UCSD-AML1 (cell line): Measurements from ENCODE around the gene SBNO2.

Source experiments
- DNase-seq: peaks from one replicate; lab custom pipeline; 2025; ENCODE audit not compliant: unreplicated experiment; lab: John Stamatoyannopoulos, UW

SBNO2 gene

DNA sequence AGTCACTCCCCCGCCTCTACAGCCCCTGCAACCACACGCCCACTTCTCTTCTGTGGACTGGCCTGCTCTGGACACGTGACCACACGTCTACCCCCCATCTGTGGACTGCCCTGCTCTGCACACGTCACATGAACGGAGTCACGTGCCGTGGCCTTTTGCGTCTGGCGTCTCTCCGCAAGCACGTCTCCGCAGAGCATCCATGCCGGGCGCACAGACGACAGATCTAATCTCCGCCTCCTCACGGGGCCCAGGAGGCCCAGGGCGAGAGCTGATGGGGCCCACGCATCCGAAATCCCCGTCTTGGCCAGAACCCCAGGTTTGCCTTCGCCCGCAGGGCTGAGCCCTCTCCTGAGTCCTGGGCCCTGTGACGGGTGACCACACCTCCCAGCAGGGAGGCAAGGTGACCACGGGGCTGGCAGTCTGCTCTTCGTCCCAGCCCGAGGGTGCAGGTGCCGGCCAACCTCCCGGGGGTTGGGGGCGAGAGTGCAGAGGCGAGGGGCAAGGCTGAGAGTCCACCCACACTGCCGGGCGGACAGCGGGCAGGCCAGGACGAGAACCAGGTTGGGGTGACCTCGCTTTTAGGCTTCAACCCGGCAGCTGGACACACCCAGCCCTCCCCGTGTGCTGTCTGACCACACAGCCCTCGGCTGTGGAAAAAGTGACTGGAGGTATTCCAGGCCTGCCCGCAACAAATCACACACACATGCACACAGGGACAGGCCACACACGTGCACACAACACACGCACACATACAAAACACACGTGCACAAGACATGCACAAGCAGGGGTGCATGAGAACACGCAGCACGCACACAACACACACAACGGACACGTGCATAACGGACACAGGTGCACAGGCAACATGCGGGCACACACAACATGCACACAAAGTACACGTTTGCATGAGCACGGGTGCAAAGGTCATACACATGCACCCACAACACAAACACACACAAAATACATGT is 3.9 kb downstream of the SBNO2 start:
- no peak for DNase-seq

DNA sequence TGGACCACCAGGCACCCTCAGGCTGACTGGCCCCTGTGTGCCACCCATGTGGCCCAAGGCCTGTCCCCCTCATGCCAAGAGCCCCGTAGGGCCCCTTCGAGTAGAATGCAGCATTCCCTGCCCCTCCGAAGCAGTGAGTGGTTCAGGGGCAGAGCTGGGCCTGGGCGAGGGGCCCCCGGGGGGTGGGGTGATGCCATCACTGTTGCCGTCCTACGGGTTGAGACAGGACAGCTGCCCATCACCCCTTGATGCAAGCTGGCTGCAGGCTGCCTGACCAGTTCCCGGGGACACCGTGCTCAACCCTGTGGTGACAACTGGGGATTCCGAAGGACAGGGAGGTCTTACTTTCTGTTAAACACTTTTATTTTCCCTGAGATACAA is 4.7 kb downstream of the SBNO2 start:
- no peak for DNase-seq

DNA sequence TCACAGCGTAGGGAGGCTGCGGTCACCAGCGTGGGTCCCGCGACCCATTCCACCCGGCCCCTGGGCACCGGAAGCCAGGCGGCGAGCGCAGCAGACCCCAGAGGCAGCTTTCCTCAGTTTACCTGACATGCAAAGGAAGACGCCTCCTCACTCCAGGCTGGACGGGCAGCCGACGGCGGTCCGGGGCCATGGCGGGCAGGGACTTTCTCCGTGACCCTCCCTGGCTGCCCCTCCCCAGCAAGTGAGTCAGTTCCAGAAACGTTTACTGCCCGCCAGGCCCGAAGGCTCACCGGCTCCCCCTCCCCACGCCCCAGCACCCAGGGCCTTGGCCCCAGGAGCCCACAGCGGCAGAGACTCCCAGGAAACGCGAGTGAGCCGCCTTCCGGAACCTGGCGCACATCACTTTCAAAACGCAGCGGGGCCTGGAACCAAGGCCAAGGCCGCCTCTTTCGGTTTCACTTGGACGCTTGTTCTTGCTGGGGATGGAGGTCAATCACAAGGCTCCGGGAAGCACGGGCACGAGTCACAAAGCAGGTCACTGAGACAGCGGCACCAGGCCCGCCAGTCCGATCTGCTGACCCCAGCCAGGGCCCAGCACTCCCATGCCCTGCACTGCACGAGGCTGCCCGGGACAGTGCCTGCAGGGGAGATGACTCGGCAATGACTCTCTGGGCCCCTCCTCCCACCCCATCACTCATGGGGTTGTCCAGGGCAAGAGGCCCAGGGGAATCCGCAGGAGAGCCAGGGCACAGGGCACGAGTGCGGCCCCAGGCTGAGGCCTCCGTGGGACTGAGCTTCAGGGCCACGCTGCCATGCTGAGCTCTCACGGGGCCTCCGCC is 5.3 kb downstream of the SBNO2 start:
- no peak for DNase-seq

DNA sequence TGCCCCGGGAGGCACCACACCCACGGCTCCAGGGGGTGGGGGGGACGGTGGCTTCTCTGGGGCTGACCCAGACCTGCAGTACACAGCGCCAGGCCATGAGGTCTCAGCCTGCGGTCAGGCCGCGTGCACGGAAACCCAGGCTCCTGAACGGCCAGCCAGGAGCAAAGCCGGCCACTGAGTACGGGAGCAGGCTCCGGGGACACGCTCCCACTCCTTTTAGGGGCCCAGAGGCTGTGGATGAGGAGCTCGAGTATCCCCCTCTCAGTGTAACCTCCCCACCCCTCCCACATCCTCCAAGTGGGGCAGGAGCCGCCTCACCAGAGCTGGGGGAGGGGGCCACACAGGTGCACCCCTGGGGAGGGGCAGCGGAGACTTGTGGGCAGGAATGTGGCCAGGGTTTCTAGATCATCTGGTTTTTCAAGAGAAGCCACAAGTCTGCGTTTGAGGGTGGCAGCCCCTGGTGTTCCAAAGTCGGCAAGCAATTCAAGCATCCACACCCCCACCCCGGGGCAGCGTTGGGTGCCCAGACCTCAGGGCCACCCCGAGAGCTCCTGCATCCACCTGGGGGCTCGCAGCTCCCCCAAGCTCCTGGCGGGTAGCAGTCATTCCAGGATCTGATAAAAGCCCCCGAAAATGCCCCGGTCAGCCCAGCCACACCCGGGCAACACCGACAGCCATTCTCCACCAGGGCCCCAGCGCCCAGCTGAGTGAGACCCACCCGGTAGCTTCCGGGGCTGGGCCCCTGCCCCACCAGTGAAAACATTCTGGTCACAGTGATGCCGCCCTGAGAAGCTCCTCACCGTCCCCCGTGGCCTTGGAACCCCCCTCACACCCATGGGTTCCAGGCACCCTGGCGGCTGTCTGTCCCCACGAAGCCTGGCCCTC is 6.1 kb downstream of the SBNO2 start:
- DNase-seq, result no peak

DNA sequence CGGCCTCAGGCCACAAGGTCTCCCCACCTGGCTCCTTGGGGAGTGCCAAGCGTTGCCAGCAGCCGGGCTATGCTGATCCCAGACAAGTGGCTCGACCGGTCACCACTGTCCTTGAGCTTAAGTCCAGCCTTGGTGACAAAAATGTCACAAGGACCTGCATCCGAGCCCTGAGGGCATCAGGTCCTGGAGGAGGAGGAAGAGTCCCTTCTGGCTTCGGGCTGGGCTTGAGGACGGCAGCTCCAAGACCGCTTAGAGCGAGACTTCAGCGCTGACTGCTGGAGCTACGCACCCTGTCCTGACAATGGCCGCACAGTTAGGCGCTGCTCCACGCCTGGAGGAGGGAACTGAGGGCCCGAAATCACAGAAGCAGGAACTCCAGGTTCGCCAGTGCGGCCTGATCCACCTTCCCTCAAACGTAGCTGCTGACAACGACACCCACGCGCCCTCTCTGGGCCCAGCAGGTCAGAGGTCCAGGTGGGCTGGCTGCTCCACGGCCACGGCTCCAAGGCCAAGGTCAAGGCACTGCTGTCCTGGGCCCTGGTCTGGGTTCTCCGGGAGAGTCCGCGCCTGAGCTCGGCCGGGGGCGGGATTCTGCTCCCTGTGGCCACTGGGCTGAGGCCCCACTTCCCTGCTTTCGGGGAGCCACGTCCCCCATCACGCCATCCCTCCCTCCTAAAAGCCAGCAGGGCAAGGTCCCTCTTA is 7.0 kb downstream of the SBNO2 start:
- no peak for DNase-seq

DNA sequence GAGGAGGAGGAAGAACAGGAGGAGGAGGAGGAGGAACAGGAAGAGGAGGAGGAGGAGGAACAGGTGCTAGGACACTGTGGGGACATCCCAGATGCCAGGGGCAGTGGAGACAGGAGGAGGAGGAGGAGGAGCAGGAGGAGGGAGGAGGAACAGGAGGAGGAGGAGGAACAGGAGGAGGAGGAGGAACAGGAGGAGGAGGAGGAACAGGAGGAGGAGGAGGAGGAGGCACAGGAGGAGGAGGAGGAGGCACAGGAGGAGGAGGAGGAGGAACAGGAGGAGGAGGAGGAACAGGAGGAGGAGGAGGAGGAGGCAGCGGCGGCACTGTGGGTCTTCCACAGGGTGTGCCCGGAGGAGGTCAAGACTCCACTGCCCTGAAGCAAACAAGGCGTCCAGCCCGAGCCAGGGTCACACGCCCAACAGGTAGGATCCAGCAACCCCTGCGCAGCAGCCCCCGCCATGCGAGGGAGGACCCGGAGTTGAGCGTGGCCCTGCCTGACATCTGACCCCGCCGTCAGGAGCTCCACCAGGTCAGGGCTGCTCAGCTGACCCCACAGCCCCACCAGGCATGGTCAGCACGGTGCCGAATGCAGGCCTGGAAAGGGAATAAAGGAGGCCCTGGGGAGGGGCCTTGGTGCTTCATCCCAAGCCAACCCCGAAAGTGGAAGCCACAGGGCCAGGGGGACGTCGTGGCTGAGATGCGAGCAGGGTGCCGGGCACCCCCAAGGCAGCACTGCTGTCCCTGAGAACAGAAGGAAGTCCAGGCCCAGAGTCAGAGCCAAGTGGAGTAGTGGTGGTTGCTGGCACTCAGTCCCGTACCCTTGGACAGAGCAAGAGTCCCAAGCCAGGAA is 9.2 kb downstream of the SBNO2 start:
- no peak for DNase-seq

DNA sequence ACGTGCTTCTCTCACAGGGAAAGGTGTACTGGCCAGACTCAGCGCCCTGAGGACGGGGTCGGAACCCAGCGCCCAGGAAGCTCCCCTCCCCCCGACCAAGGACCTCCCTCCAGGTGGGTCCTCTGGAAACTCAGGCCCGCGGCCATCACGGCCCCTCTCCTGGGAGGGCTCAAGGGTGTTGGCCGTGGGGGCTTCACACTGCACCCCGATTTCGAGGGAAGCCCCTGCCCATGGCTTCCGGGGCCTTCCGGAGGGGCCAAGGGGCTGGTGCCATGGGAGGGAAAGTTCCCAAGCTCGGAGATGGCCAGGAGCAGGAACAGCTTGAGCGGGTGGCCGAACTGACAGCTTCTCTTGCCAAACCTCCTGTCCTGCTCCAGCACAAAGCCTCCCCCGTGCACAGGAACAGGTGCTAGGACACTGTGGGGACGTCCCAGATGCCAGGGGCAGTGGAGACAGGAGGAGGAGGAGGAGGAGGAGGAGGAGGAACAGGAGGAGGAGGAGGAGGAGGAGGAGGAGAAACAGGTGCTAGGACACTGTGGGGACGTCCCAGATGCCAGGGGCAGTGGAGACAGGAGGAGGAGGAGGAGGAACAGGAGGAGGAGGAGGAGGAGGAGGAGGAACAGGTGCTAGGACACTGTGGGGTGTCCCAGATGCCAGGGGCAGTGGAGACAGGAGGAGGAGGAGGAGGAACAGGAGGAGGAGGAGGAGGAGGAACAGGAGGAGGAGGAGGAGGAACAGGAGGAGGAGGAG is 10.0 kb downstream of the SBNO2 start:
- DNase-seq, result no peak

DNA sequence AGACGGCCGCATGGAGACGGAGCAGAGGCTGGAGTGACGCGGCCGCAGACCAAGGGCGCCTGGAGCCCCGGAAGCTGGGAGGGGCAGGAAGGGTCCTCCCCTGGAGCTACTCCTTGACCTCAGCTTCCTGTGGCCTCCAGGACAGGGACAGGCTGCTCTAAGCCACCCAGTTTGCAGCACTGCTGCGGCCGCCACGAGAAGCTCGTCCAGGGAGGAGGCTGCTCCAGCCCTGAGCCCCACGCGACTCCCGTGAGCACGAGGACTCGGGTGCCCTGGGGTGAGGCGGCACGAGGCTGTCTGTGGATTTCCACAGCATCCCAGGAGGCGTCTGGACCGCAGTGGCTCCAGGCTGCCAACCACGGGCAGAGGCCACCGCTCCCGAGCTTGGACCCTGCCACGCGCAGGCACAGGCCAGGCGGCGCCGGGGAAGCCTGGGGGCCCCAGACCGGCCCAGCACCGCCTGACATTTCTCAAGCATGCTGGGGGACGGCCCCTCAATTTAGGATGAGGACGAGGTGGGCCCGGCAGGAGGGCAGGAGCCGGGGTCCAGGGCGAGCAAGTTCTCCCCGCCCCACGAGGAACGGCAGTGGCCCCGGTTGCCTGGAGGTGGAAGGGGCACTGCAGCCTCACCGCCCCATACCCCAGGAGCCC is 10.7 kb downstream of the SBNO2 start:
- DNase-seq, result peak; percentile 59

DNA sequence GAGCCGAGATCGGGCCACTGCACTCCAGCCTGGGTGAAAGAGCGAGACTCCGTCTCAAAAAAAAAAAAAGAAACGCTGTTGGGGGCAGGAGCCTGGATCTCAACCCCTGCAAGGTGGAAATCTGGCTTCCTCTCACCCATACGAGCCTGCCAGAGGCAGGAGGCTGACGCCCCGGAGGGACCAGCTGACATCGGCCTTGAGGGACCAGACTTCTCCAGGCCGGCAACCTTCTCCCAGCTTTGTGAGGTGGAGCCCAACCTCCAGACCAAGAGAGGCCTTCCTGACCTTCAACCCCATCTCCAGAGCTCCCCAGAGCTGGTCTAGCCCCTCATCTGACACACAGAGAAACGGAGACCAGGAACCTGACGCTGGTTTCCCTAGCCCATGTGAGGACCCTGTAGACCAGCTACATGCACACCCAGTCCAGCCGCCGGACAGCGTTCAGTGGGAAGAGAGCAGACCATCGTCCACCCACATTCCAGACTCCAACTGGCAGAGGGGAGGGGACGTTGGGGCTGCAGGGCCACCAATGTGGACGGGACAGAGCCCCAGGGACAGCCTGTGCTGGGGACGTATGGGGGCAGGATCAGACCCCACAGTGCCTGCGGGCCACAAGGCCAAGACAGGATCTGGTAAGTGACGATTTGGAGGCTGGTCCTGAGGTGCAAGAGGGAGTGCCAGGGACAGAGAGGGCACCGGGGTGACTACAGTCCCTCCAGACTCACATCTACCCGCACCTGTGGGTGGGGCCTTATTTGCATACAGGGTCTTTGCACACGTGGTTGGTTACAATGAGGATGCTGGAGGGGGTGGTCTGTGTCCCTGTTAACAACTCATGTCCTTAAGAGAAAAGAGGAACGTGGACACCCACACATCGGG is 11.4 kb downstream of the SBNO2 start:
- no peak for DNase-seq

DNA sequence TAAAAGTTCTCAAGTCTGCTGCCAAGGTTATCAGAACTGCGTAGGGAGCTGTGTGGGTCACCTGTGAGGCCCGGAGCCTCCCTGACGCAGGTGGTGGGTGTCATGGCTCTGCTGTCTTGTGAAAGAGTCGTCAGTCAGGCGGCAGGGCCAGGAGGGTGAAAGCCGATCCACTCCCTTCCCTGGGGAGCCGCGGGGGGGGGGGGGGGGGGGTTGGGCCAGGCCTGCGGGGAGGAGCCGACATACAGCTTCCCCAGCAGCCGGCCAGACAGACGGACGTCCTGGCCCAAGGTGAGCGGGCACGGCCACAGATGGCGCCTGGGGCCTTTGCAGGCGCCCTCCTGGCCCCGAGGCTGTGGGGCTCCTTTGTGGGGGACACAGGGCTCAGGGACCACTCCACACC is 12.4 kb downstream of the SBNO2 start:
- DNase-seq, result no peak

DNA sequence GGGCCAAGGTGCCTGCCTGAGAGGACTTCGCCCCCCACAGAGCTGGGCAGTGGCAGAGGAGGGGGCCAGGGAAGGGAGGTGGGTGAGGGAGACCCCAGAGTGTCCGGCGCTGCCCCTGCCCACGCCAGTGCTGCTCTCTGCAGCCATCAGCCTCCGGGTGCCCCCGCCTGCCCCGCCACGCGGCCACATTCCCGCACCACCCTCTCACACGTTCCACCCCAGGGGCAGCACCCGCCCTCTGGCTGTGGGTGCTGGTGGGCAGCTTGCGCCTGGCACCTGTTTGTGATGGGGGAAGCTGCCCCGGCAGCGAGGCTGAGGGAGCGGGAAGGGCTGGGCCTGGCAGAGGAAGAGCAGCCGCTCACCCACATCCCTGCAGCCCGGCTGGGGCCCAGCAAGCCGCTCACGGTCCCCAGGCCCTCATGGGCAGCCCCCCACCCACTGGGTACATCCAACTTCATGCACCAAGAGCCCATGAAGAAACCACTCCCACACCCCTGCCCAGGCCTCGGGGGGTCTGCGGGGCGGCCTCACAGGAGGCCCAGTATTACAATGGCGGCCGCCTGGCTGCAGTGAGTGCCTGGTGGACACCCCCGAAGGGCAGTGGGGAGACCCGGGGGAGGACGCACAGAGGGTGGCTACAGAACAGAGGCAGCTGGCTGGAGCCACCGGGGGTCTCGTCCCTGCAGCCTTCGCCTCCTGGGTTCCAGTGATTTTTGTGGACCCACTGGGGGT is 14.0 kb downstream of the SBNO2 start:
- DNase-seq, result no peak

DNA sequence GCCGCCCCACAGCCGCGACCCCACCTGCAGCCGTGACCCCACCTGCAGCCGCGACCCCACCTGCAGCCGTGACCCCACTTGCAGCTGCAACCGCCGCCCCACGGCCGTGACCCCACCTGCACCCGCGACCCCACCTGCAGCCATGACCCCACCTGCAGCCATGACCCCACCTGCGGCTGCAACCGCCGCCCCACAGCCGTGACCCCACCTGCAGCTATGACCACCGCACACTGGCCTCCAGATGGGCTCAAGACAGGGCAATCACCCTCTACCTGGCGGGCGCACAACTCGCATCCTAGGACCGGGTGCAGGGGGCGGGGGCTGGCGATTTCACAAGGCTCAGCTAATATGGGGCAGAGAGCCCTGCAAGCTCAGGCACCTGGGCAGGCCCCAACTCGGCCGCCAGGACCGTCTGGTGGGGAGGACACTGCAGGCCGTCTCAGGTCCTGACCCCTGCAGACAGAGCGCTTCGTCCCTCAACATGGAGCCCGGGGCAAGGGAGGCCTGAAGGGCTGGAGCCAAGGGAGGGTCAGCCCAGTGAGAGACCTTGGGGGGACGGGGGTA is 15.1 kb downstream of the SBNO2 start:
- no peak for DNase-seq

DNA sequence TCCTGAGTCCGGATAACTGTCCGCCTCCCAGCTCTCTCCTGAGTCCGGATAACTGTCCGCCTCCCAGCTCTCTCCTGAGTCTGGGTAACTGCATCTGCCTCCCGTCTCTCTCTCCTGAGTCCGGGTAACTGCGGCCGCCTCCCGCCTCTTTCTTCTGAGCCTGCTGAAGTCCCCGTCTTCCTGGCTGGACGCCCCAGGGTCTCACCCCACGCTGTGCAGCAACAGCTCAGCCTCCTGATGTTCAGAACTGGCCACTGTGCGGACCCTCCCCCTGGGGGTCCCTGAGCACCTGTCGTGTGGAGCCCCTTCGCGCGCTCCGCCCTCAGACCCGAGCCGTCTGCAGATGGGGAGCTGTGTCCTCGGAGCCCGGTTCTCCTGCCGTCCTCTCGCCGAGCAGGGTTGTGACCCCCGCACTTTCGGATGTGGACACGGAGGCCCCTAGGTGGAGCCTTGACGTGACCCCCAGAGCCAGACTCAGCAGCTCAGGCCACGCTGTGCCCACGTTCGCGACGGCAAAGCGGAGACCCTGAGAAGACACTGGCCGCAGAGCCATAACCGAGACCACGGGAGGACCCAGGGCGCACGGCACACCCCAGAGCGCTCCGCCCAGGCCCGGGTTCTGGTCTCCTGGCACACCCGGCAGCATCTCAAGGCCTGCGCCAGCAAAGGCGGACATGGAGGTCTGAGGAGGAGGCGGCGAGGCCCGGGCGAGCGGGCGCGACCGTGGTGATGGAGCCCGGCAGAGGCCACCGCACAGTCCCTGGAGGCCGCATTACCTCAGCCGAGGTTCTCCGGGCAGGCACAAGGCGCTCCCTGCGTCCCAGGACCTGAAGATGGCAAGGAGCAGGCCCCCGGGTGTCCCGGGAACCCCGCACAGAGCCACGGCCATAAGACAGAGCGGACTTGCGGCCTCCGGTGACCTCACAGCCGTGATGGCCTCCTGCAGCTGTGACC is 15.9 kb downstream of the SBNO2 start:
- DNase-seq, result no peak

DNA sequence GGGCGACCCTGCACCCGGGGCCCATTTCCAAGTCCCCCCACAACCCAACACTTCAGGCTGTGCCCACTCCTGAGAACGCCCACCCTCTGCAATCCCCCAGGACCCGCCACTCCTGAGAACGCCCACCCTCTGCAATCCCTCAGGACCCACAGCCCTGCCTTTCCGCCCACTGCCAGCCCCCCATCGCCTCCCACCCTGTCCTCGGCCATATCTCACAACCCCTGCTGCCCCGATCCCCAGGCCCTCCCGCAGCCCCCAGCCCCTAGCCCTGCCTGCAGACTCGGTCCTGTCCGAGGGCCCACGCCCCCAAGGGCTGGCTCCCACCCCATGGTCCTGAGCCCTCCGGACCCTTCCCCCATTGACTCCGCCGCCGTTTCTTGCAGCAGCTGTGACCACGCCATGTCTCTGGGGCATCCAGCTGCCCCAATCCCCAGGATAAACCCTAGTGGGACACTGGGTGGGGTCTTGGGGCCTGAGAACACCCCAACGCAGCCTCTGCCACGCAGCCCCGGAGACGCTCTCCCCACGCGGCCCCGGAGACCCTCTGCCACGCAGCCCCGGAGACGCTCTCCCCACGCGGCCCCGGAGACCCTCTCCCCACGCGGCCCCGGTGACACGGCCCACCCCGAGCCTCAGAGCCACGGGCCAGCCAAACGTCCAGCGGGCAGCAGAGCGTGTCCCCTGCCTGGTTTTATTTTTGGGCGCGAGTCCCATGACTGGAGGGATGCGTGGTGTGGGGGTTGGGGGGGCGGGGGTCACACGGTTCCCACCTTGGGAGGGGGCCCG is 17.0 kb downstream of the SBNO2 start:
- no peak for DNase-seq
